ENCODE measurements around the gene NCOA5.

Gene NCOA5

DNA sequence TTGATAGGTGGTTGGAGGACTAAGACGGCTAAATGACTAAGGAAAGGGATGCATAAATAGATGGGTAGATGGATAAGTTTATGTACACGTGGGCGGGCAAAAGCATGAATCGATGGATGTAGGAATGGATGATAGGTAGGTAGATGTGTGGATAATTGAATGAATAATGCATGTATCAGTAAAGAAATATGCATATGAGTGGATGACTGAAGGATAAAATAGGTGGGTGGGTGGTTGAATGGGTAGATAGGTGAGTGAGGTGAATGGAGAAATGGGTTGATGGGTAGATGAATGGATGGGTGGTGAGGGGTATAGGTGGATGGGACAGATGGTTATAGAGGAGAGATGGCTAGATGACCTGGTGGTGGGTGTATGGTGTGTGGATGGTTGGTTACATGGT is 40.6 kb downstream of the NCOA5 start:
- Histone ChIP-seq H3K79me2 (peaks cover 3% of the 10 kb centered on the region), H2AFZ (no peak overlapping the region), H3K4me2 (ENCODE audit: low read length) (no peak overlapping the region), H3K4me1 (no peaks in the 10 kb centered on the region), H3K9me3 (ENCODE audit: control insufficient read depth, low read length) (no peaks in the 10 kb centered on the region), H3K4me3 (ENCODE audit: low read depth, low read length) (no peak overlapping the region), H3K27me3 (ENCODE audit: control insufficient read depth, insufficient read depth, low read length) (no peaks in the 10 kb centered on the region), H3K27ac (no peak overlapping the region), H3K36me3 (ENCODE audit: control insufficient read depth, insufficient read depth, low read length) (no peaks in the 10 kb centered on the region), H3K9ac (no peak overlapping the region)
- TF ChIP-seq, protein P1, sequence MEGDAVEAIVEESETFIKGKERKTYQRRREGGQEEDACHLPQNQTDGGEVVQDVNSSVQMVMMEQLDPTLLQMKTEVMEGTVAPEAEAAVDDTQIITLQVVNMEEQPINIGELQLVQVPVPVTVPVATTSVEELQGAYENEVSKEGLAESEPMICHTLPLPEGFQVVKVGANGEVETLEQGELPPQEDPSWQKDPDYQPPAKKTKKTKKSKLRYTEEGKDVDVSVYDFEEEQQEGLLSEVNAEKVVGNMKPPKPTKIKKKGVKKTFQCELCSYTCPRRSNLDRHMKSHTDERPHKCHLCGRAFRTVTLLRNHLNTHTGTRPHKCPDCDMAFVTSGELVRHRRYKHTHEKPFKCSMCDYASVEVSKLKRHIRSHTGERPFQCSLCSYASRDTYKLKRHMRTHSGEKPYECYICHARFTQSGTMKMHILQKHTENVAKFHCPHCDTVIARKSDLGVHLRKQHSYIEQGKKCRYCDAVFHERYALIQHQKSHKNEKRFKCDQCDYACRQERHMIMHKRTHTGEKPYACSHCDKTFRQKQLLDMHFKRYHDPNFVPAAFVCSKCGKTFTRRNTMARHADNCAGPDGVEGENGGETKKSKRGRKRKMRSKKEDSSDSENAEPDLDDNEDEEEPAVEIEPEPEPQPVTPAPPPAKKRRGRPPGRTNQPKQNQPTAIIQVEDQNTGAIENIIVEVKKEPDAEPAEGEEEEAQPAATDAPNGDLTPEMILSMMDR (IDR thresholded peaks at IDR 0.05) = no peak

DNA sequence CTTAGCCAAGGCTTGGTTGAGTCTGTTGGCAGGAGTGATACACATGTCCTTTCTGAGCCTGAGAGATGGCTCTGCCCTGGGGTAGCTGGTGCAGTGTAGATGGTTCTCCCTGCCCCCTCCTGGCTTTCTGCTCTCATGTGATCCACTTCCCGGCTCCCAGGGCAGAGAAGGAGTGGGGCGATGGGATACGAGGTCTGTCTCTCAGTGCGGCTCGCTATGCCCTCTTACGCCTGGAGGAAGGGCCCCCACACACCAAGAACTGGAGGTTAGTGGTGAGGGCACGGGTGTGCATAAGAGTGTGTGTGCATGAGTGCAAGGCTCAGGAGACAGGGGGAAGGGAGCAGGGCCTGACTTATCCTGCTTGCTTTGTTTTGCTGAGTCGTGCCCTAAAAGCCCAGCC is 41.9 kb downstream of the NCOA5 start:
- no peaks in the 10 kb centered on the region for H3K27me3 ChIP-seq (ENCODE audit: control insufficient read depth, insufficient read depth, low read length)

DNA sequence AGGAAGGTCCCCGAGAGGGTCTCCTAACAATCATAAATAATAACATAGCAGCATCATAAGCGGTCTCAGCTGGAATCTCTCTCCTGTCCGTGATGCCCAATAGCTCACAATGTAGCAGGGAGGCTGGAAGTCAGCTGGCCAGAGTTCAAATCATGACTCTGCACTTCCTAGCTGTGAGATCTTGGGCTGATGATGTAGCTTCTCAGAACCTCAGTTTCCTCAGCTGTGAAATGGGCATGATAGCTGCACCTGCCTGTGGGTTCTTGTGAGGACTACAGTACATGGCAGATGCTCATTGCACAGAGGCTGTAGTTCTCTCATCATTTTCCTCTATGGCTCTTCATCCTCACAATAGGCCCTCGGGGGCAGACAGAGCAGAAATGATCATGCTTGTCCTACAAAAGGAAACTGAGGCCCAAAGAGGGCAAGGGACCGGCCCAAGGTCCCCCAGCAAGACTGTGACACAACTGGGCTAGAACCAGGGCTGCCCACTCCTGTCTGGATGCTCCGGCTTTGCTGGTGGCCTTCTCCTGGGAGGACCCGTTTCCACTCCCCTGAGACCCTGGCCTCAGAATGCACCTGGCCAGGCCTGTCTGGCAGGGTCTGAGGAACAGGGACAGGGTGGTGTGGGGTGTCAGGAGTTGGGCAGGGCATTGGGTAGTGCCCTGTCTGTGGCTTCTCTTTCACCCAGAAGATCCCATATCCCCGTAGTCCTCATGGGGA is 43.0 kb downstream of the NCOA5 start:
- Histone ChIP-seq H3K9me3 (ENCODE audit: control insufficient read depth, low read length) (no peaks in the 10 kb centered on the region), H2AFZ (no peak overlapping the region), H3K4me2 (ENCODE audit: low read length) (no peak overlapping the region), H3K27me3 (ENCODE audit: control insufficient read depth, insufficient read depth, low read length) (no peaks in the 10 kb centered on the region), H3K79me2 (peaks cover 3% of the 10 kb centered on the region), H3K4me1 (no peaks in the 10 kb centered on the region), H3K4me3 (ENCODE audit: low read depth, low read length) (no peak overlapping the region), H3K36me3 (ENCODE audit: control insufficient read depth, insufficient read depth, low read length) (no peaks in the 10 kb centered on the region), H3K9ac (no peak overlapping the region), H3K27ac (no peak overlapping the region)
- TF ChIP-seq, protein P1 (IDR thresholded peaks at IDR 0.05) = no peak

More for the DNA sequence above, 41.9 kb downstream of the NCOA5 start:
- H3K4me1 ChIP-seq = no peaks in the 10 kb centered on the region
- no peak overlapping the region for H3K27ac ChIP-seq
- H3K79me2 ChIP-seq = peaks cover 3% of the 10 kb centered on the region
- H3K9ac ChIP-seq = no peak overlapping the region
- TF ChIP-seq, protein P1 (IDR thresholded peaks at IDR 0.05) = no peak
- no peak overlapping the region for H2AFZ ChIP-seq
- no peak overlapping the region for H3K4me3 ChIP-seq (ENCODE audit: low read depth, low read length)
- no peaks in the 10 kb centered on the region for H3K9me3 ChIP-seq (ENCODE audit: control insufficient read depth, low read length)
- no peaks in the 10 kb centered on the region for H3K36me3 ChIP-seq (ENCODE audit: control insufficient read depth, insufficient read depth, low read length)
- H3K4me2 ChIP-seq (ENCODE audit: low read length) = no peak overlapping the region

DNA sequence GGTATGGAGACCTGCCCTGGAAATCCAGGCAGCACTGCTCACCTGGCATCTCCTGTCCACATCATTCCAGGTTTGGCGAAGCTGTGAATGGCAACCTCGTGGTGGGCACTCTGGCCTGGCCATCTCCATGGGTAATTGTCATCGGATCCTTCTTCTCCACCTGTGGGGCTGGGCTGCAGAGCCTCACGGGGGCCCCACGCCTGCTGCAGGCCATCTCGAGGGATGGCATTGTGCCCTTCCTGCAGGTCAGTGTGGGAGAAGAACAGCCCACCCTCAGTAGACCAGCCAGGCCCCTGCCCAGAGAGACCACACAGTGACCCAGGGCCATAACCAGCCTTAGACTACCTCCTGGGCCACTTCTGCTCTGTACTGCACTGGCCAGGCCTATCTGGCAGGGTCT is 44.9 kb downstream of the NCOA5 start:
- no peak overlapping the region for H3K27ac ChIP-seq
- H3K4me2 ChIP-seq (ENCODE audit: low read length) = no peak overlapping the region
- H3K79me2 ChIP-seq = peaks cover 3% of the 10 kb centered on the region
- no peak overlapping the region for H3K4me3 ChIP-seq (ENCODE audit: low read depth, low read length)
- no peaks in the 10 kb centered on the region for H3K4me1 ChIP-seq
- no peaks in the 10 kb centered on the region for H3K9me3 ChIP-seq (ENCODE audit: control insufficient read depth, low read length)
- H3K36me3 ChIP-seq (ENCODE audit: control insufficient read depth, insufficient read depth, low read length) = no peaks in the 10 kb centered on the region
- H3K9ac ChIP-seq = no peak overlapping the region
- TF ChIP-seq, protein P1 (IDR thresholded peaks at IDR 0.05) = no peak
- no peaks in the 10 kb centered on the region for H3K27me3 ChIP-seq (ENCODE audit: control insufficient read depth, insufficient read depth, low read length)
- H2AFZ ChIP-seq = no peak overlapping the region

DNA sequence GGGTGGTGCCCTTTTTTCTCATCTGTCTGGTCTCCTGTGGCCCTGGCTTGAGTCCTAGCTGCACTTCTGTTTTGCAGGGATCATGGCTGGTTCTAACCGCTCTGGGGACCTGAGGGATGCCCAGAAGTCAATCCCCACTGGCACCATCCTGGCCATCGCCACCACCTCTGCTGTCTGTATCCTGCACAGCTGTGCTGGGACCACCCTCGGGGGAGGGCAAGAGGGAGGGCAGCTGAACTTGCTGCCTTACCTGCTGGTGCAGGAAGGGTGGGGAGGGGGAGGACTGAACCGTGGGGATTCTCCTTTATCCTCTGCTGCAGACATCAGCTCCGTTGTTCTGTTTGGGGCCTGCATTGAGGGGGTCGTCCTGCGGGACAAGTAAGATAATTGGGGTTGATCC is 46.2 kb downstream of the NCOA5 start:
- Histone ChIP-seq H3K9ac (no peak overlapping the region), H3K4me1 (no peaks in the 10 kb centered on the region), H3K27ac (no peak overlapping the region), H3K9me3 (ENCODE audit: control insufficient read depth, low read length) (no peaks in the 10 kb centered on the region), H3K4me2 (ENCODE audit: low read length) (no peak overlapping the region), H3K79me2 (peaks cover 3% of the 10 kb centered on the region), H3K27me3 (ENCODE audit: control insufficient read depth, insufficient read depth, low read length) (no peaks in the 10 kb centered on the region), H2AFZ (no peak overlapping the region), H3K36me3 (ENCODE audit: control insufficient read depth, insufficient read depth, low read length) (no peaks in the 10 kb centered on the region), H3K4me3 (ENCODE audit: low read depth, low read length) (no peak overlapping the region)
- TF ChIP-seq, protein P1 (IDR thresholded peaks at IDR 0.05) = no peak

Measured in parathyroid adenoma (tissue), 2 donors.